H1 (cell line): Measurements from ENCODE around the gene YIPF2. TPM values are rescaled to one million over a fixed set of nuclear protein-coding genes. Genes with fewer than 3 reads are reported as not detected.

Experiments
- ASH2L ChIP-seq: fragments of 200-600, 300-600 bp; sonication (generic); IDR thresholded peaks from one replicate; pipeline ENCODE4 v1.7.1; 2017; ENCODE audit warnings: low read length
- BACH1 ChIP-seq: IDR thresholded peaks from 2 replicates; pipeline ENCODE4 v1.6.1; 2012; ENCODE audit warnings: low read length, improper control_type of control experiment
- CTBP2 ChIP-seq: IDR thresholded peaks from 2 replicates; pipeline ENCODE4 v1.7.0; 2011; ENCODE audit warnings: borderline replicate concordance, mild to moderate bottlenecking, moderate library complexity, mixed read lengths, low read length; ENCODE audit not compliant: insufficient read depth, insufficient read length
- HDAC6 ChIP-seq: IDR thresholded peaks from one replicate; pipeline ENCODE4 v1.7.1; 2012; ENCODE audit warnings: low read depth, mild to moderate bottlenecking, inconsistent platforms, low read length, moderate library complexity
- JUND ChIP-seq: IDR thresholded peaks from 2 replicates; pipeline ENCODE4 v1.6.1; 2011; ENCODE audit warnings: mild to moderate bottlenecking, improper control_type of control experiment, low read length
- KDM1A ChIP-seq: fragments of 200-600, 300-600 bp; sonication (generic); IDR thresholded peaks from 2 replicates; pipeline ENCODE4 v1.7.1; 2016; ENCODE audit warnings: mild to moderate bottlenecking, low read length, borderline replicate concordance
- KDM5A ChIP-seq: fragments of 200-600 bp; IDR thresholded peaks from 2 replicates; pipeline ENCODE4 v1.7.1; 2012; ENCODE audit warnings: mild to moderate bottlenecking, low read length, inconsistent platforms, mixed read lengths
- NRF1 ChIP-seq: IDR thresholded peaks from 2 replicates; pipeline ENCODE4 v1.6.1; 2011; ENCODE audit warnings: mild to moderate bottlenecking, low read depth, low read length, improper control_type of control experiment
- PHF8 ChIP-seq: fragments of 200-600 bp; sonication (generic); conservative IDR thresholded peaks from 2 replicates; pipeline ENCODE4 v1.7.1; 2012; ENCODE audit warnings: low read depth, mild to moderate bottlenecking, inconsistent platforms, low read length, moderate library complexity
- RXRA ChIP-seq: IDR thresholded peaks from 2 replicates; pipeline ENCODE4 v1.6.1; 2011; ENCODE audit warnings: low read depth, mild to moderate bottlenecking, low read length, moderate library complexity; ENCODE audit not compliant: insufficient read depth
- SAP30 ChIP-seq: fragments of 300-600 bp; sonication (generic); IDR thresholded peaks from 2 replicates; pipeline ENCODE4 v1.7.1; 2012; ENCODE audit warnings: low read length, moderate library complexity, mild to moderate bottlenecking, inconsistent platforms; ENCODE audit not compliant: insufficient read depth, insufficient replicate concordance
- polyA plus RNA-seq, 7 experiments: library from polyadenylated mRNA; depleted of rRNA in 3 of 7; stranded (reverse) in 5 of 7; unstranded in 2 of 7; fragments of >200 nt in 5 of 7; fragments of 200-250 nt in 2 of 7; gene quantifications; 1 replicate in 5 of 7; 2 replicates in 1 of 7; 4 replicates in 1 of 7; pipeline versions ENCODE4 v1.2.1 to v1.2.3, GENCODE V29; 2011 to 2013; ENCODE audit warnings: missing spikeins in 2 of 7, mixed read lengths in 2 of 7
- total RNA-seq: library from RNA; stranded (reverse); fragmentation: NEBNext Ultra II Directional; extraction: Animal tissue kit (Norgen Biotek cat#: 25700); gene quantifications from 2 replicates; pipeline ENCODE4 v1.2.1, GENCODE V29; 2021
- TF ChIP-seq, protein P1 (sequence below): fragments of 300-600 bp; sonication (generic); IDR thresholded peaks from 2 replicates; pipeline ENCODE4 v1.7.1; 2012; ENCODE audit warnings: low read length, moderate library complexity, mild to moderate bottlenecking, inconsistent platforms; ENCODE audit not compliant: insufficient replicate concordance

YIPF2 gene
- total and polyA plus RNA-seq, 2 of the 8 experiments (the other 6 are each of a cell fraction or from before 2014, with no cell fraction given): 48.3 to 112 TPM

DNA sequence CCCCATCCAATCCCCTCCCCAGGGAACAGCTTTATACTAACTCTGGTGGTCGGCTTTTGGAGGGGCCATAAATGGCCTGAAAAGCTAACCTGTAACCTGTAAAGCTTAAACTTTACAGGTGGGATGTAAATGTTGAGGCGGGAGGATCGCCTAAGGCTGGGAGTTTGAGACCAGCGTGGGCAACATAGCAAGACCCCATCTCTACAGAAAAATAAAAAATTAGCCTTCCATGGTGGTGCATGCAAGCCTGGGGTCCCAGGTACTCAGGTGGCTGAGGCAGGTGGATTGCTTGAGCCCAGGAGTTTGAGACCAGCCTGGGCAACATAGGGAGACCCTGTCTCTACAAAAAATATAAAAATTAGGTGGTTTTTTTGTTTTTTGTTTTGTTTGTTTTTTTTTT, 38.6 kb downstream of the YIPF2 start (continued):
- TF ChIP-seq, protein P1, sequence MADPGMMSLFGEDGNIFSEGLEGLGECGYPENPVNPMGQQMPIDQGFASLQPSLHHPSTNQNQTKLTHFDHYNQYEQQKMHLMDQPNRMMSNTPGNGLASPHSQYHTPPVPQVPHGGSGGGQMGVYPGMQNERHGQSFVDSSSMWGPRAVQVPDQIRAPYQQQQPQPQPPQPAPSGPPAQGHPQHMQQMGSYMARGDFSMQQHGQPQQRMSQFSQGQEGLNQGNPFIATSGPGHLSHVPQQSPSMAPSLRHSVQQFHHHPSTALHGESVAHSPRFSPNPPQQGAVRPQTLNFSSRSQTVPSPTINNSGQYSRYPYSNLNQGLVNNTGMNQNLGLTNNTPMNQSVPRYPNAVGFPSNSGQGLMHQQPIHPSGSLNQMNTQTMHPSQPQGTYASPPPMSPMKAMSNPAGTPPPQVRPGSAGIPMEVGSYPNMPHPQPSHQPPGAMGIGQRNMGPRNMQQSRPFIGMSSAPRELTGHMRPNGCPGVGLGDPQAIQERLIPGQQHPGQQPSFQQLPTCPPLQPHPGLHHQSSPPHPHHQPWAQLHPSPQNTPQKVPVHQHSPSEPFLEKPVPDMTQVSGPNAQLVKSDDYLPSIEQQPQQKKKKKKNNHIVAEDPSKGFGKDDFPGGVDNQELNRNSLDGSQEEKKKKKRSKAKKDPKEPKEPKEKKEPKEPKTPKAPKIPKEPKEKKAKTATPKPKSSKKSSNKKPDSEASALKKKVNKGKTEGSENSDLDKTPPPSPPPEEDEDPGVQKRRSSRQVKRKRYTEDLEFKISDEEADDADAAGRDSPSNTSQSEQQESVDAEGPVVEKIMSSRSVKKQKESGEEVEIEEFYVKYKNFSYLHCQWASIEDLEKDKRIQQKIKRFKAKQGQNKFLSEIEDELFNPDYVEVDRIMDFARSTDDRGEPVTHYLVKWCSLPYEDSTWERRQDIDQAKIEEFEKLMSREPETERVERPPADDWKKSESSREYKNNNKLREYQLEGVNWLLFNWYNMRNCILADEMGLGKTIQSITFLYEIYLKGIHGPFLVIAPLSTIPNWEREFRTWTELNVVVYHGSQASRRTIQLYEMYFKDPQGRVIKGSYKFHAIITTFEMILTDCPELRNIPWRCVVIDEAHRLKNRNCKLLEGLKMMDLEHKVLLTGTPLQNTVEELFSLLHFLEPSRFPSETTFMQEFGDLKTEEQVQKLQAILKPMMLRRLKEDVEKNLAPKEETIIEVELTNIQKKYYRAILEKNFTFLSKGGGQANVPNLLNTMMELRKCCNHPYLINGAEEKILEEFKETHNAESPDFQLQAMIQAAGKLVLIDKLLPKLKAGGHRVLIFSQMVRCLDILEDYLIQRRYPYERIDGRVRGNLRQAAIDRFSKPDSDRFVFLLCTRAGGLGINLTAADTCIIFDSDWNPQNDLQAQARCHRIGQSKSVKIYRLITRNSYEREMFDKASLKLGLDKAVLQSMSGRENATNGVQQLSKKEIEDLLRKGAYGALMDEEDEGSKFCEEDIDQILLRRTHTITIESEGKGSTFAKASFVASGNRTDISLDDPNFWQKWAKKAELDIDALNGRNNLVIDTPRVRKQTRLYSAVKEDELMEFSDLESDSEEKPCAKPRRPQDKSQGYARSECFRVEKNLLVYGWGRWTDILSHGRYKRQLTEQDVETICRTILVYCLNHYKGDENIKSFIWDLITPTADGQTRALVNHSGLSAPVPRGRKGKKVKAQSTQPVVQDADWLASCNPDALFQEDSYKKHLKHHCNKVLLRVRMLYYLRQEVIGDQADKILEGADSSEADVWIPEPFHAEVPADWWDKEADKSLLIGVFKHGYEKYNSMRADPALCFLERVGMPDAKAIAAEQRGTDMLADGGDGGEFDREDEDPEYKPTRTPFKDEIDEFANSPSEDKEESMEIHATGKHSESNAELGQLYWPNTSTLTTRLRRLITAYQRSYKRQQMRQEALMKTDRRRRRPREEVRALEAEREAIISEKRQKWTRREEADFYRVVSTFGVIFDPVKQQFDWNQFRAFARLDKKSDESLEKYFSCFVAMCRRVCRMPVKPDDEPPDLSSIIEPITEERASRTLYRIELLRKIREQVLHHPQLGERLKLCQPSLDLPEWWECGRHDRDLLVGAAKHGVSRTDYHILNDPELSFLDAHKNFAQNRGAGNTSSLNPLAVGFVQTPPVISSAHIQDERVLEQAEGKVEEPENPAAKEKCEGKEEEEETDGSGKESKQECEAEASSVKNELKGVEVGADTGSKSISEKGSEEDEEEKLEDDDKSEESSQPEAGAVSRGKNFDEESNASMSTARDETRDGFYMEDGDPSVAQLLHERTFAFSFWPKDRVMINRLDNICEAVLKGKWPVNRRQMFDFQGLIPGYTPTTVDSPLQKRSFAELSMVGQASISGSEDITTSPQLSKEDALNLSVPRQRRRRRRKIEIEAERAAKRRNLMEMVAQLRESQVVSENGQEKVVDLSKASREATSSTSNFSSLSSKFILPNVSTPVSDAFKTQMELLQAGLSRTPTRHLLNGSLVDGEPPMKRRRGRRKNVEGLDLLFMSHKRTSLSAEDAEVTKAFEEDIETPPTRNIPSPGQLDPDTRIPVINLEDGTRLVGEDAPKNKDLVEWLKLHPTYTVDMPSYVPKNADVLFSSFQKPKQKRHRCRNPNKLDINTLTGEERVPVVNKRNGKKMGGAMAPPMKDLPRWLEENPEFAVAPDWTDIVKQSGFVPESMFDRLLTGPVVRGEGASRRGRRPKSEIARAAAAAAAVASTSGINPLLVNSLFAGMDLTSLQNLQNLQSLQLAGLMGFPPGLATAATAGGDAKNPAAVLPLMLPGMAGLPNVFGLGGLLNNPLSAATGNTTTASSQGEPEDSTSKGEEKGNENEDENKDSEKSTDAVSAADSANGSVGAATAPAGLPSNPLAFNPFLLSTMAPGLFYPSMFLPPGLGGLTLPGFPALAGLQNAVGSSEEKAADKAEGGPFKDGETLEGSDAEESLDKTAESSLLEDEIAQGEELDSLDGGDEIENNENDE: no peak
- TF ChIP-seq HDAC6: no peak
- no peak for TF ChIP-seq JUND
- TF ChIP-seq ASH2L: no peak
- no peak for TF ChIP-seq CTBP2
- no peak for TF ChIP-seq NRF1
- TF ChIP-seq RXRA: no peak
- no peak for TF ChIP-seq BACH1
- no peak for TF ChIP-seq KDM1A
- TF ChIP-seq SAP30: no peak
- no peak for TF ChIP-seq KDM5A
- no peak for TF ChIP-seq PHF8
